GM19328 (cell line): ENCODE results near the gene POLL.

Experiments used
- ATAC-seq: cut with Tn5 transposase; IDR thresholded peaks from one replicate; pipeline ENCODE4 v1.9.1; 2021; ENCODE audit warnings: mild to moderate bottlenecking, moderate library complexity; ENCODE audit not compliant: unreplicated experiment

POLL gene

DNA sequence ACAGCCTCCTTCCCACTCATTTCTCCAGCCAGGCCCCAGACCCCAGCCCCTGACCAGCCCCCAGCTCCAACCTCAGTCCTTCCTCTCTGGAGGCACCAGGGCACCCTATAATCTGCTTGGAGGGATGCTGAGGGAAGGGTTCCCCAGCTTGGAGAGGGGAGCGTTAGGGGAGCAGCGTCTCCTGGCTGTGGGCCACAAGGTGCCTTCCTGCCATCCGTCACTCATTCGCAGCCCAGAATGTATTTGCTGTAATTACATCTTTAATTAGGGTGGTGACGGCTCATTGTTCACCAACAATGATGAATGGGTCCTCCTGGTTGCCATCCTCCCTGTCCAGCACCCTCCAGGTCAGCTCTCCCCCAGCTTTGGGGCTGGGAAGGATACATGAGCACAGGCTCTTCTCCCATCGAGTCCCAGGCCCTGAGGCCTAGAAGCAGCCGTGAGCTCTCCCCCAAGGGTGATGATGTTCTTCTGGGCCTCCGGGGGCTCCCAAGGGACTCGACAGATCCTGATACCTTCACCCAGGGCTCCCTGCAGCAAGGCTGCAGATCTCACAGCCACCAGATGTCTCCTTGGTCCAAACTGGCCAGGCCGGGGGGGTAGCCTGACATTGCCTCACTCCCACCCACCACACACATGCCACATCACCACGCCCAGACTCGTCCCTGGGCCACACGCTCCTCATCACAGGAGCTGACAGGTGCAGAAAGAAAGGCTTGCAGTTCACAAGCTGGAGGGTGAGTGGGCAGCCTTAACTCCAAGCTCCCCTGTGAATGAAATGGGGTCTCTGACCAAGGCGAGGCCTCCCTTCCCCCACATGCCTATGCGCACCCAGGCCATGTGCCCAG, 26.8 kb downstream of the POLL start:
- ATAC-seq = no peak

DNA sequence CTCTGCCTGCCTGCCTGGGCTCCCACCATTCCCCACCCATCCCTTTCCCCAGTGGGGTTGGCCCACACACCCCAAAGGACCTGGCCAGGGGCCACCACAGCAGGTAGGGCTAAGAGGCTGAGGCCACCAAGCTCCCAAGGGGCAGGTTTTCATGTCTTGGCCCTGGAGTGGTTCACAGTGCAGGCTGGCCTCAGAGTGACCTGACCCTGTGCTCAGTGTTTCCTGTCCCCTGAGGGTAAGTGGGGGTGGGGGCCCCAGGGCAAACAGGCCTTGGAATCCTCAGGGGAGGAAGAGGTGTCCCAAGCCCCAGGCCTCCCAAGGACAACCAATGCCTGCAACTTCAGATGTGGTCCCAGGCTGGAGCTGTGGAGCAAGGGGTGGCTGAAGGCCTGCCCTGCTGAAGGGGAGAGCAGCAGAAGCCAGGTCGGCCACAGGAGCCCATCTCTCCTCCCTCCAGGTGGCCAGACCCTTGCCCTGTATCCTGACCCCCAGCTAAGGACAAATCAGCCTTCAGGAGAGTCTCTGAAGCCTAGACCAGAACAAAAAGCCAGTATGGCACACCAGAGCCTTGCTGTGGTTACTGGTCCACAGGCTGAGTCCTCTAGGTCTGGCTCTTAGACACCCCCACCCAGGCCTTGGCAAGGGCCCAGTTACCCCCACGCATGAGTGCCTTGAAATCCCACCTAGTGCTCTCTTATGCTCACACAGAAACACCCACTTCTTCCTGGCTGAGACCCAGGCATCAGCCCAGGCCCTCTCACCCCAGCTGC, 27.6 kb downstream of the POLL start:
- no peak for ATAC-seq

DNA sequence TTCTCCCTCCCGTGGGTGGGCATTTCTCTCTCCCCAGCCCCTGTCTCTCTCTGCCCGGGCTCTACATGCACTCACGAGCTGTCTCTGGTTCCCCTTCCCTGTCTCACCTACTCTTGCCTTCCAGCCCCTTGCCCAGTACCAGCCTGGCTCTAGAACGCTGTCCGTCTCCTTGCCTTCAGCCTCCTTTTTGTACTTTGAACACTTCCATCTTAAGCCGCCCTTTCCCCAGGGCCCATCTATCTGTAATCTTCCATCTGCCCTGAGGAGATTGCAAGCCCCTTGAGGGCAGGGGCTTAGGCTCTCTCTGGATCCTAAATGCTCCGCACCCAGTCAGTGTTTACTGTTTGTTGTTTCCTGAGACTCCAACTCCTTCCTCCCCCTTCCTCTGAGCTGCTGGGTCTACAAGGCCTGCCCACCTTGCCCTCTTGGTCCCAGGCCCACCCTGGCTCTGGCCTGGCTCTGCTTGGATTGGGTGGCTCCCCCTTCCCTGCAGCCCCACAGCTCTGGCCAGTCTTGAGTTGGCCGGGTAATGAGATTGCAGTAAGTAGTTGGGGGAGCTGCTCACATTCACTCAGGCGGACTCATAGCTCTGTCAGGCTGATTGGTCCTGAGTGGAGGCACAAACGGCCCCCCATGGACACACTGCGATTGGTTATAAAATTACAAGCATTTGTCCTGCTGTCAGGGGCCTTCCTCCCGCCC, 28.3 kb downstream of the POLL start:
- no peak for ATAC-seq

DNA sequence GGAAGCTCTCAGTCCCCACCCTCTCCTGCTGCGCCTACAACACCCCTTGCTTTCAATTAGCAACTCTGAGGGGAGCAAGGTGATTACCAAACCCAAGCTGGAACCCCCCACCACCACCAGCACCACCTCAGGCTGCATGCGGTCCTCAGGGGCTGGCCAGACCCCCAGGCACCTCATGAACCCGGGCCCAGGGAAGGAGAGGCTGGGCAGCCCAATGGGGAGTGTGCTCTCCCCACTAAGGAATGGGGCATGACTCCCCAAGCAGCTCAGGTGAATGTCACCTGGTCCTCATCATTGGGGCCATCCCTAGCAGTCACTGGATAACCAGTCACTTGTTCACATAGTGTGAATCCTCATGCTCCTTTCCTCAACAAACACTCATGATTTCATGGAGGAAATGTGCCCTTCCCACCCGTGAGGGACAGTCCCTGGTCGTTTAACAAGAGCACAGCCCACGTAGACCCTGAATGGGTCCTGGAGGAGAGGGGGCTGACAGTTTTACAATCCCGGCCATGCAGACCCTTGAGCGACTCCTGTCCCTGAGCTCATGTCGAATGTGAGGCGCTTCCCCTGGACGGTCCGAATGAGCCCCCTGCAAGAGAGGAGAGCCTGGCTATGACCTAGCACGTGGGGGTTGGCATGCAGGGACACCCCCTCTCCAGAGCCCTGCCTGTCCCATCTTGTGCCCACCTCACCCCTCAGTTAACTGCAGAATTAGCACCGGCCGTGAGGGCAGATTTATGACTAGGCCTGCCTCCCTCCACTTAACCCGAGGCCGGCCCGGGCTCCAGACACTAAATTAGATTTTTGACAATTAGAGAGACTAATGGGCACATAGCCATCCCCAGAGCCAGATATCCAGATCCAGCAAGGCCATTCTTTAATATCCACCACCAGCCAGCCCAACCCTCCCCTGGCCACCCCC, 29.1 kb downstream of the POLL start:
- ATAC-seq = no peak

DNA sequence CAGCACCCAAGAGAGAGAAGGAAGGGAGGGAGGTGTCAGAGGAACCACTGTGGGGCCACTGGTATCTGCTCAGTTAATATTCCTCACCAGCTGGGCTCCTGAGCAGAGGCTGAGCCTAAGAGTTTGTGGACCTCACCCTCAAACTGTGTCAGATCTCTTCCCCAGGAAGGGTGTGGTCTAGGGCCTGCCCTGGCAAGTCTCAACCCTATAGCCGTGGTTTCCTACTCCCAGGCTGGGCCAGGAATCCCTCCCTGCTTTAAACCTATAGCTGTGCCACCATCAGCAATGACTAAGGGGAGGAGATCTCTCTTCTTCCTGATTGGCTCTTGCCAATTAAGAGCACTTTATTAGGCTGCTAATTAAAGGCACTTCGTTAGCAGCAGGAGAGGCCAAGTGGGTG, 29.9 kb downstream of the POLL start:
- no peak for ATAC-seq

DNA sequence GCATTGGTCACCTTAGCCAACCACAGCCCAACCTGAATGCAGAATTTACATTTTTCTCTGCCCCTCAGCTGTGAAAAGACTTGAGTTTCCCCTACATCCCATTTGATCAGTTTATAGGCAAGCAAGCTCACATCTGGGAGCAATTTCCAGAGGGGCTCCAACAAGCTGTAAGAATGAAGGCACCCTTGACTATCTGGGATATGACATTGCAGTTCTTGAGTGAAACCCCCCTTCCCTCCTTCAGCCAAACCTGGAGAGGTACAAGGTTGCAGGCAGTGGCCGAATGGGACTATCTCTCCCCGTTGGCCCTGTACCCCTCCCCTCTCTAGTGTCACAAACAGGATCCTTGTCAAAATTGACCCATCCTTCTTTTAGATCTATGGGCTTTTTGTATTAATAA, 30.5 kb downstream of the POLL start:
- no peak for ATAC-seq

DNA sequence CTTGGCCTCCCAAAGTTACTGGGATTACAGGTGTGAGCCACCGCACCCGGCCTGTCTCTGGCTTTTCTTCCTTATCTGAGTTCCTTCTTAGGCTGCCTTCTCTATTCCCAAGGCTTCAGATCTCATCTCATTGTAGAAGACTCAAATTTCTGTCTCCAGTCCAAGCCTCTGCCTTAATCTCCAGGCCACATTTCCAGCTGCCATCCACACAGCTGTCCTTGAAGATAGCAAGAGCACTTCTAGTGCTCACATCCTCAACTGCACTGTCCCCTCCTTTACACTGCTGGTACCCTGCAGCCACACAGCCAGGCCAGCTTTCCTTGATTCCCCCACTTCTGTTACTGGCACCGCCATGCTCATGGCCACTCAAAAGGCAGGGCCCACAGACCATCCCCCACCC, 35.6 kb downstream of the POLL start:
- no peak for ATAC-seq

DNA sequence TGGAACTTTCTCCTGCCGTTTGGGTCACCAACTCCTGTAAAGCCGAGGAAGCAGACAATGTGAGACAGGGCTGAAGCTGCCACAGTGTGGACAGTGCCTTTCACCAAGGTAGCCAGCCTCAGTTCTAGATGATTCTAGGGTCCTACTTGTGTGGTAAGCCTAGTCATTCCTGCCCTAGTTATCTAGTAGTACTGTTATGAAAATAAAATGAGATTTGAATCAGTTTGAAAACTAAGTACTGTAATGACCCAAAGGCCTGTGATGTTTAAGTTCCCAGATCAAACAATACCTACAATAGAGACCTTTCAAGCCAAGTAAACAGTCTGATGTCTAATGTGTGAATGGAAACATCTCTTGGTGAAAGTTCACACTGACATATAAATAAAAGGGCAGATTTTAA, 37.1 kb downstream of the POLL start:
- ATAC-seq = no peak

DNA sequence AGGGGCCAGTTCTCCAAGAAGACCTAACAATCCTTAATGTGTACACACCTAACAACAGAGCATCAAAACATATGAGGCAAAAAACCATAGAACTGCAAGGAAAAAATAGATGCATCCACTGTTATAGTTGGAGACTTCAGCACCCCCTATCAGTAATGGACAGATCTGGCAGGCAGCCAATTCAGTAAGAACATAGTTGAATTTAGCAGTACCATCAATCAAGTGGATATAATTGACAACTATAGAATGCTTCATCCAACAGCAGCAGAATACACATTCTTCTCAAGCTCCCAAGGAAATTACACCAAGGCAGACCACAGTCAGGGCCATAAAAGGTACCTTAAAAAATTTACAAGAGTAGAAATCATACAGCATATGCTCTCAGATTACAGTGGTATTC, 42.2 kb downstream of the POLL start:
- ATAC-seq = no peak

DNA sequence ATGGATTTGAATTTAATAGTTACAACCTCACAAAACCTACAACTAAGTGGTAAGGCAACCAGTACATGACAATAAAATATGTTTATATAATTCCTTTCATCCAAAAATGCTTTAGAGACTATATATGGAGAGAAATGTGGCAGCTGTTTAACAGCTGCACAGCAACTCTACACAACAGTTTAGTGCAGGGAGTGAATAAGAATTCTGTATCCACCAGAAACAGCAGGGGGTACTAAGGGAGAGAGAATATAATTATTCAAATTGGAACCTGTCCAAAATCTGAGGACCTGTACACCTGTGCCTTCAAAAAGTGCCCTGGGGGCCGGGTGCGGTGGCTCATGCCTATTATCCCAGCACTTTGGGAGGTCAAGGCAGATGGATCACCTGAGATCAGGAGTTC, 49.6 kb downstream of the POLL start:
- ATAC-seq = no peak

DNA sequence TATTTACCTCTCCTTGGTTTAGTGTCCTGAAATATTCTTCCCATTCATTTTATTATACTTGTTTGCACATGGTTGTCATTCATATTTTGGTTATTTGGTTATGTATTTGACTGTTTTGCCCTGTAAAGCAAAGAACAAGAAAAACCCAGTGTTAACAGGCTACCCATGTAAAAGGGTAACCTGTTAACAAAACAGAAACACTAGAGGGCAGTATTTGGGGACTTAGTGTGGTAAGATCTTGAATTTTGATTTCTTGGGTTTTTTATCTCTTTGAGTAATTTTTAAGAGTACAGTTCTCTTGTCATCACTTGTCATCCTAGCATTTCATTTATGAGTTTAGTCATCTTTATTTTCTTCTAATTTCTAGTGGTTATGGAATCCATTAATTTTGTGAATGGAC, 51.3 kb downstream of the POLL start:
- ATAC-seq = no peak

DNA sequence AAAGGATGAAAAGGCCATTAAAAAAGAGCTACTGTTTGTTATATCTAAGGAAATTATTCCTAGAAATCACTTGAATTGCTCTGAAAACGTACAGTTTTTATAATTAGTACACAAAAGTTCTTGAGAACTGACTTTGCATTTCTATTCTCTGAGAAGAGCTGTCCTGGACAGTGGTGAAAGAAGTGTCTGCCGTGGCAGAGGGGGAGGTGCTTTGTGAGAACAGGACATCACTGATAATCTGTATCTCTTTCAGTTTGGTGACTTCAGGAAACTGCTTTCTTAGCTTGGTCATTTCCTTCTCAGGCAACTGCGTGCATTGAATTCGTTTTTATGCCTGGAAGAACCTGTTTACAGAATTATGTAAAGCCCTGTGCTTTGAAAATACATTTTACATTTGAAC, 52.1 kb downstream of the POLL start:
- ATAC-seq = no peak

DNA sequence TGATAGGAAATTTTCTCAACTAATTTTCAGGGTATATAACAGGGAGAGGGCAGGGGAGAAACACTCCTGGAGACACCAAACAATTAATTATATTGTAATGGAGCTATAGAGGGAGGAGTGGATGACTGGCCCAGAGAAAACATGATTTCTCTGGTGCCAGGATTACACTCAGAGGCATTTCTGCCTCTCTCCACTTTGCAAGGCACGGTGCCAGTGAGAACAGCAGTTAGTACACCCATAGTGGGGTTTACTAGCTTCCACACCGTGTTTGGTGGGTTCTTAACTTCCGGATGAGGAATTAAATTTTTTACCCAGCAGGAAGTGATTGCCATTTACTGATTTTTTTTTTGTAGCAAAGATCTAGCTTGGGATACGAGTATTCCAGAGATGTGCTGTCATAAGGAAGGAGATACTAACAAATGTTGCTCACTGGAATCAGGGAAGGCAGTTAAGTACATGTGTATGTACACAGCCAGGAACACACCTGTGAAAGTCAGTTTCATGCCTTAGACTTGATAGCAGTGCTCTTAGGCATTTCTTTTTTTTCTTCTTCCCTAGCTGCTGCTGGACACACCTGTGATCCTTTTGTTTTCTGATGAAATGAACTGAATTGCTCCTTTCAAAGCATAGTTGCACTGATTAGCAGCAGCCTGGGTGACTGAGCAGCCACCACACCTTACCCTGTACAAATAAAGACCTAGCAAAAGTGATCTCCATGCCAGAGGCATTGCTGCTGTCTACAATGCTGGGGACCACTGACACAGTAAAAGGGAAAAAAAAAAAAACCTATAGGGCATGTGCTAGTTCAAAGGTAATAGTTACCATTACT, 58.1 kb downstream of the POLL start:
- no peak for ATAC-seq

DNA sequence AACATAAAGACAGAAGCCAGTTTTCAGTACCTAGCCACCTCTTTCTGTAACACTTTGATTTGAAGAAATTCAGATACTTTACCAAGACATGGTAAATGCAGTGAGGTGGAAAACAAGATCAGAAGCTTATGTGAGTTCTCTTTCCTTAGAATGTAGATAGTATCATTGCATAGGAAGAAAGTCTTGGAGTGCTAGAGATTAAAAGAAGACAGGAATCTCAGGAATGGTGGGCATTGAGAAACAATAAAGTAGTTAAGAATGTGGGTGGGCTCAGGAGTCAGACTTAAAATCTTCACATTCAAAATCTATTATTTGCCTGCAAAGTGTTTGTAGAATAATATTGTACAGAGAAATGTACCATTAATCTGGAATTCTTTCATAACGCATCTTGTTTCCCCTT, 58.9 kb downstream of the POLL start:
- no peak for ATAC-seq
